Caco-2 (cell line): ENCODE results near the gene CENPP. TPM values are rescaled to one million over a fixed set of nuclear protein-coding genes. Genes with fewer than 3 reads are reported as not detected.

Experiments
- BruUV-seq: library from RNA; stranded (reverse); fragments of 400-500 nt; replicated peaks from 2 replicates; lab custom pipeline; 2021; lab: Mats Ljungman, UMichigan
- CTCF ChIA-PET: fragments of 300-600 bp; sonication (Branson Sonifier 250); formaldehyde crosslinking; loops from one replicate; lab custom pipeline; 2022; ENCODE audit warnings: antibody characterized with exemption; lab: Charles Lee
- POLR2A ChIA-PET: fragments of 300-600 bp; sonication (Branson Sonifier 250); formaldehyde crosslinking; loops from one replicate; lab custom pipeline; 2022; ENCODE audit warnings: antibody characterized with exemption; lab: Charles Lee
- DNase-seq, 2 experiments: peaks; one replicate each; pipeline versions ENCODE4 v3.0.0 to v3.0.0-alpha.2; 2020 to 2022
- H3K27me3 ChIP-seq: replicated peaks from 2 replicates; pipeline ENCODE4 v1.6.0; 2011; ENCODE audit warnings: low read length; ENCODE audit not compliant: control insufficient read depth, insufficient read depth
- H3K36me3 ChIP-seq: 2 replicates; pipeline ENCODE4 v1.5.1; 2011; ENCODE audit warnings: low read length; ENCODE audit not compliant: control insufficient read depth, insufficient read depth
- H3K4me1 ChIP-seq: fragments of 250-450 bp; sonication (Bioruptor Pico); 2 replicates; pipeline ENCODE4 v1.5.1; 2020; ENCODE audit warnings: mild to moderate bottlenecking
- H3K4me3 ChIP-seq: 2 replicates; pipeline ENCODE4 v1.5.1; 2011; ENCODE audit warnings: low read depth, mild to moderate bottlenecking, control low read depth, low read length
- H3K9me3 ChIP-seq: fragments of 250-450 bp; sonication (Bioruptor Pico); 2 replicates; pipeline ENCODE4 v1.5.1; 2020; ENCODE audit warnings: mild to moderate bottlenecking, moderate library complexity
- H3K27ac Mint-ChIP-seq: one replicate; pipeline ENCODE4 v1.8.0; 2022; ENCODE audit warnings: mixed read lengths; ENCODE audit not compliant: unreplicated experiment
- H3K27me3 Mint-ChIP-seq: one replicate; pipeline ENCODE4 v1.8.0; 2022; ENCODE audit warnings: mixed read lengths; ENCODE audit not compliant: insufficient read depth, unreplicated experiment
- H3K36me3 Mint-ChIP-seq: one replicate; pipeline ENCODE4 v1.8.0; 2022; ENCODE audit warnings: mild to moderate bottlenecking, mixed read lengths; ENCODE audit not compliant: insufficient read depth, unreplicated experiment
- H3K4me1 Mint-ChIP-seq: one replicate; pipeline ENCODE4 v1.8.0; 2022; ENCODE audit warnings: low read depth, mixed read lengths; ENCODE audit not compliant: unreplicated experiment
- H3K4me3 Mint-ChIP-seq: one replicate; pipeline ENCODE4 v1.8.0; 2022; ENCODE audit warnings: mild to moderate bottlenecking, moderate library complexity, mixed read lengths; ENCODE audit not compliant: unreplicated experiment
- H3K9me3 Mint-ChIP-seq: one replicate; pipeline ENCODE4 v1.8.0; 2022; ENCODE audit warnings: mixed read lengths; ENCODE audit not compliant: unreplicated experiment
- CTCF ChIP-seq, 2 experiments: fragments of 200-600 bp in 1 of 2; IDR thresholded peaks; 1 replicate in 1 of 2; 2 replicates in 1 of 2; pipeline versions ENCODE4 v1.5.1 to v1.8.0; 2011 to 2022; ENCODE audit warnings: antibody characterized with exemption in 1 of 2, control low read depth in 1 of 2, inconsistent platforms in 1 of 2, low read depth in 1 of 2, low read length in 1 of 2, mild to moderate bottlenecking in 1 of 2, moderate library complexity in 1 of 2; ENCODE audit not compliant: insufficient read depth in 1 of 2, severe bottlenecking in 1 of 2, unreplicated experiment in 1 of 2
- intact Hi-C: fragments of 100-400 bp; cut with micrococcal nuclease; formaldehyde crosslinking; loops from one replicate; pipeline ENCODE4 v1.10.0; 2022; ENCODE audit not compliant: unreplicated experiment
- total RNA-seq: library from RNA; stranded (reverse); gene quantifications from 2 replicates; pipeline ENCODE4 v1.2.3, GENCODE V29; 2022

The CENPP gene
- total RNA-seq, 1 experiment from 2014 or later: 7.6 TPM

GRCh38 chr9:92479346-92479745 lies 153.6 kb downstream of the CENPP start:
- Histone ChIP-seq H3K27me3 (no peaks in the 10 kb centered on the region), H3K4me1 (peaks cover 6% of the 10 kb centered on the region; the same call in 1 of the 2 replicates), H3K36me3 (no peaks in the 10 kb centered on the region), H3K4me3 (no peak overlapping the region), H3K9me3 (no peaks in the 10 kb centered on the region)
- TF ChIP-seq CTCF (IDR thresholded peaks at IDR 0.05; ENCODE audit: insufficient read depth in 1 of 2, low read depth in 1 of 2, low read length in 1 of 2, severe bottlenecking in 1 of 2, unreplicated experiment in 1 of 2): no peak
- no TSS peak for BruUV-seq
- H3K4me1 Mint-ChIP-seq: peaks cover 9% of the 10 kb centered on the region
- no peak overlapping the region for H3K4me3 Mint-ChIP-seq
- DNase-seq: no peak
- ChIA-PET CTCF (no interaction called here), POLR2A (no interaction called here)
- no peaks in the 10 kb centered on the region for H3K27me3 Mint-ChIP-seq
- intact Hi-C loops: no loop called here
- H3K36me3 Mint-ChIP-seq: no peaks in the 10 kb centered on the region
- H3K27ac Mint-ChIP-seq: no peak overlapping the region
- no peaks in the 10 kb centered on the region for H3K9me3 Mint-ChIP-seq

- Histone ChIP-seq H3K4me3 (no peak overlapping the region), H3K9me3 (no peaks in the 10 kb centered on the region), H3K4me1 (peaks cover 6% of the 10 kb centered on the region; the same call in 1 of the 2 replicates), H3K27me3 (no peaks in the 10 kb centered on the region), H3K36me3 (no peaks in the 10 kb centered on the region)
- no peaks in the 10 kb centered on the region for H3K9me3 Mint-ChIP-seq
- no peaks in the 10 kb centered on the region for H3K27me3 Mint-ChIP-seq
- H3K4me3 Mint-ChIP-seq: no peak overlapping the region
- BruUV-seq: no TSS peak
- DNase-seq: no peak
- intact Hi-C loops: no loop called here
- peaks cover 9% of the 10 kb centered on the region for H3K4me1 Mint-ChIP-seq
- TF ChIP-seq CTCF (IDR thresholded peaks at IDR 0.05; ENCODE audit: insufficient read depth in 1 of 2, low read depth in 1 of 2, low read length in 1 of 2, severe bottlenecking in 1 of 2, unreplicated experiment in 1 of 2): no peak
- no peaks in the 10 kb centered on the region for H3K36me3 Mint-ChIP-seq
- ChIA-PET POLR2A (no interaction called here), CTCF (no interaction called here)
- no peak overlapping the region for H3K27ac Mint-ChIP-seq
Measured at GRCh38 chr9:92480291-92480771, 154.6 kb downstream of the CENPP start.

- no peak overlapping the region for H3K4me3 Mint-ChIP-seq
- H3K27me3 Mint-ChIP-seq: no peaks in the 10 kb centered on the region
- no peaks in the 10 kb centered on the region for H3K36me3 ChIP-seq
- H3K27me3 ChIP-seq: no peaks in the 10 kb centered on the region
- no peaks in the 10 kb centered on the region for H3K9me3 ChIP-seq
- H3K4me1 Mint-ChIP-seq: peaks cover 9% of the 10 kb centered on the region
- POLR2A ChIA-PET: no interaction called here
- intact Hi-C loops: no loop called here
- no peak overlapping the region for H3K27ac Mint-ChIP-seq
- no peak for DNase-seq
- TF ChIP-seq CTCF (IDR thresholded peaks at IDR 0.05; ENCODE audit: insufficient read depth in 1 of 2, low read depth in 1 of 2, low read length in 1 of 2, severe bottlenecking in 1 of 2, unreplicated experiment in 1 of 2): no peak
- BruUV-seq: no TSS peak
- H3K9me3 Mint-ChIP-seq: no peaks in the 10 kb centered on the region
- no peaks in the 10 kb centered on the region for H3K36me3 Mint-ChIP-seq
- H3K4me1 ChIP-seq: peaks cover 6% of the 10 kb centered on the region; the same call in 1 of the 2 replicates
- CTCF ChIA-PET: no interaction called here
- H3K4me3 ChIP-seq: no peak overlapping the region
Measured at GRCh38 chr9:92480986-92481633, 155.4 kb downstream of the CENPP start.
